ENCODE results near the gene HAUS6. TPM values are rescaled to one million over a fixed set of nuclear protein-coding genes. Genes with fewer than 3 reads are reported as not detected.

HAUS6 gene
- total and polyA plus RNA-seq, 2 of the 8 experiments (the other 6 are each of a cell fraction or from before 2014, with no cell fraction given), result 11.7 to 52.4 TPM

GRCh38 chr9:19018201-19018600 is 84.5 kb downstream of the HAUS6 start (continued):
- TF ChIP-seq GTF2F1 (IDR thresholded peaks at IDR 0.05; ENCODE audit: borderline replicate concordance, low read depth, low read length), result no peak
- no peak for TF ChIP-seq RBBP5 (IDR thresholded peaks at IDR 0.05; ENCODE audit: borderline replicate concordance, low read depth, low read length)
- TF ChIP-seq SAP30 (IDR thresholded peaks at IDR 0.05; ENCODE audit: insufficient read depth, insufficient replicate concordance, low read length), result no peak
- no peak for TF ChIP-seq BRCA1 (IDR thresholded peaks at IDR 0.05; ENCODE audit: low read depth, low read length)
- TF ChIP-seq POLR2AphosphoS5 (IDR thresholded peaks at IDR 0.05; ENCODE audit: low read depth, low read length), result no peak
- TF ChIP-seq, protein P1, sequence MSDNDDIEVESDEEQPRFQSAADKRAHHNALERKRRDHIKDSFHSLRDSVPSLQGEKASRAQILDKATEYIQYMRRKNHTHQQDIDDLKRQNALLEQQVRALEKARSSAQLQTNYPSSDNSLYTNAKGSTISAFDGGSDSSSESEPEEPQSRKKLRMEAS (IDR thresholded peaks at IDR 0.05), result no peak
